ENCODE measurements around the gene VWA8. TPM values are rescaled to one million over a fixed set of nuclear protein-coding genes. Genes with fewer than 3 reads are reported as not detected.

Gene VWA8
- total and polyA plus RNA-seq, 2 of the 8 experiments (the other 6 are each of a cell fraction or from before 2014, with no cell fraction given), result 5.9 to 19.6 TPM

DNA sequence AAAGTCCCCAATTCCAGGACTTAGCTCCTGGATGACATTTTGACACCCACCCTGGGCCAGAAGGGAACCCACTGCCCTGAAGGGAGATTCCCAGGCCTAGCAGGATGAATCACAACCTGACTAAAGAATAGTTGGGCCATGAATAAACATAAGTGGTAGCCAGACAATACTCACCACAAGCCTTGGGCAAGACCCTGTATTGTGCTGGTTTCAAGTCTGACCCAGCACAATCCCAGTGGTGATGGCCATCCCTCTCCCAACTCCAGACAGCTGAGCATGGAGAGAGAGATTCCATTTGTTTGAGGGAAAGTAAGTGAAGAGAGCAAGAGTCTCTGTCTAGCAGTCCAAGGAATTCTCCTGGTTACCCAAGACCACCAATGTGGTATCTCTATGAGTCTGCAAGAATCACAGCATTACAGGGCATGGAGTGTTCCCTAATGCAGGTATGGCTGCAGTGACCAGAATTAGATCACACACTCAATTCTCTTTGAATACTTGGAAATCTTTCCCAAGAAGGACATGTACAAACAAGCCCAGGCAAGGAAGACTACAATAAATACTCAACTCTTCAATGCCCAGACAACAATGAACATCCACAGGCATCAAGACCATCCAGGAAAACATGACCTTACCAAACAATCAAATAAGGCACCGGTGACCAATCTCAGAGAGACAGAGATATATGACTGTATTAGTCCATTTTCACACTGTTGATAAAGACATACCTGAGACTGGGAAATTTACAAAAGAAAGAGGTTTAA is 158.0 kb downstream of the VWA8 start:
- peaks cover 0 to 7% (median 3%) of the 10 kb centered on the region in 4 experiments; a peak in 2 of 8 replicates for H3K36me3 ChIP-seq (ENCODE audit: control insufficient read depth in 2 of 4, insufficient read depth in 4 of 4, low read length in 3 of 4)
- FAIRE-seq (no peak), DNase-seq (ENCODE audit: low read depth in 1 of 2, low spot score in 2 of 2) (no peak)
- no peak overlapping the region for H3K4me3 ChIP-seq (ENCODE audit: extremely low read depth in 1 of 4, insufficient read depth in 2 of 4, low read depth in 3 of 4, low read length in 4 of 4)
- H2BK5ac ChIP-seq (ENCODE audit: low read depth, low read length), result no peak overlapping the region
- TF ChIP-seq, protein P1, sequence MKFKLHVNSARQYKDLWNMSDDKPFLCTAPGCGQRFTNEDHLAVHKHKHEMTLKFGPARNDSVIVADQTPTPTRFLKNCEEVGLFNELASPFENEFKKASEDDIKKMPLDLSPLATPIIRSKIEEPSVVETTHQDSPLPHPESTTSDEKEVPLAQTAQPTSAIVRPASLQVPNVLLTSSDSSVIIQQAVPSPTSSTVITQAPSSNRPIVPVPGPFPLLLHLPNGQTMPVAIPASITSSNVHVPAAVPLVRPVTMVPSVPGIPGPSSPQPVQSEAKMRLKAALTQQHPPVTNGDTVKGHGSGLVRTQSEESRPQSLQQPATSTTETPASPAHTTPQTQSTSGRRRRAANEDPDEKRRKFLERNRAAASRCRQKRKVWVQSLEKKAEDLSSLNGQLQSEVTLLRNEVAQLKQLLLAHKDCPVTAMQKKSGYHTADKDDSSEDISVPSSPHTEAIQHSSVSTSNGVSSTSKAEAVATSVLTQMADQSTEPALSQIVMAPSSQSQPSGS (IDR thresholded peaks at IDR 0.05; ENCODE audit: low read length), result no peak
- TF ChIP-seq RNF2 (IDR thresholded peaks at IDR 0.05; ENCODE audit: borderline replicate concordance, low read depth, low read length, missing control alignments, poor library complexity, severe bottlenecking) (no peak), YY1 (IDR thresholded peaks at IDR 0.05; ENCODE audit: low read depth, low read length) (no peak), RXRA (IDR thresholded peaks at IDR 0.05; ENCODE audit: insufficient read depth, low read depth, low read length) (no peak)
- H3K9ac ChIP-seq (replicated peaks in 1 of 4; ENCODE audit: extremely low read depth in 1 of 4, low read depth in 3 of 4, low read length in 3 of 4), result no peak overlapping the region
- H4K91ac ChIP-seq (replicated peaks; ENCODE audit: insufficient read length, low read length), result no peak overlapping the region
- no peak overlapping the region for H2BK15ac ChIP-seq (ENCODE audit: low read length)
- peak overlapping the region; percentile 54 for H2BK120ac ChIP-seq (replicated peaks; ENCODE audit: low read depth, low read length)
- H3K27me3 ChIP-seq (replicated peaks in 1 of 4; ENCODE audit: control insufficient read depth in 3 of 4, extremely low read depth in 1 of 4, insufficient read depth in 3 of 4, low read length in 3 of 4), result no peaks in the 10 kb centered on the region
- no peak overlapping the region for H3K4me2 ChIP-seq (ENCODE audit: insufficient read depth in 1 of 2, low read depth in 2 of 2, low read length in 2 of 2)
- WGBS, 2 experiments (ENCODE audit: extremely low coverage in 1 of 2, insufficient coverage in 1 of 2, insufficient read length in 1 of 2, insufficient replicate concordance in 2 of 2, low coverage in 1 of 2, low lambda C conversion rate in 2 of 2, missing lambda C conversion rate in 1 of 2), result 100% methylated on average over 1 of the region's 1 CpG; no CpG with 5 or more reads in 1 of the 2 experiments
- H2BK20ac ChIP-seq (ENCODE audit: low read length), result no peak overlapping the region
- no peak overlapping the region for H3K18ac ChIP-seq (ENCODE audit: extremely low read depth, low read length)
- no peaks in the 10 kb centered on the region for H4K20me1 ChIP-seq (replicated peaks in 1 of 2; ENCODE audit: control insufficient read depth in 1 of 2, insufficient read depth in 2 of 2, low read length in 2 of 2)
- no peak overlapping the region for H2AFZ ChIP-seq (ENCODE audit: low read length)
- no peaks in the 10 kb centered on the region for H3K79me2 ChIP-seq (ENCODE audit: control insufficient read depth in 1 of 2, insufficient read depth in 2 of 2, low read length in 2 of 2)
- 0 out of 7 replicates have a peak, but pooled peaks cover 0 to 3% (median 0%) of the 10 kb centered on the region in 4 experiments for H3K4me1 ChIP-seq (replicated peaks in 1 of 4; ENCODE audit: control insufficient read depth in 3 of 4, insufficient read depth in 4 of 4, low read length in 3 of 4)
- no peak overlapping the region; the same call in 1 of the 2 replicates for H4K8ac ChIP-seq (ENCODE audit: extremely low read depth, insufficient read depth, low read length)
- H3K27ac ChIP-seq (ENCODE audit: low read depth, low read length), result no peak overlapping the region
- ChIA-PET POLR2A (ENCODE audit: partially characterized antibody) (no interaction called here), CTCF (ENCODE audit: partially characterized antibody) (interaction anchor here (1.6 to 2.3 kb wide), 2 partner anchors 12 to 20 kb away, joined by 3 to 7 read pairs; no protein-coding TSS in a partner anchor)
- no peak overlapping the region for H3K56ac ChIP-seq (replicated peaks; ENCODE audit: insufficient read length, low read depth, low read length)
- H3K23ac ChIP-seq (ENCODE audit: insufficient read length), result no peak overlapping the region
- no peaks in the 10 kb centered on the region for H3K79me1 ChIP-seq (ENCODE audit: low read depth, low read length)
- no peaks in the 10 kb centered on the region for H3K23me2 ChIP-seq (ENCODE audit: low read depth, low read length)
- no peaks in the 10 kb centered on the region for H3K9me3 ChIP-seq (ENCODE audit: insufficient read depth in 2 of 2, low read depth in 1 of 2, low read length in 1 of 2)
- no peak overlapping the region for H3K4ac ChIP-seq (replicated peaks; ENCODE audit: insufficient read length, low read depth, low read length)
- H2BK12ac ChIP-seq (ENCODE audit: low read depth, low read length), result peak overlapping the region; percentile 1; the same call in 1 of the 2 replicates
- no peak overlapping the region for H3K14ac ChIP-seq (ENCODE audit: insufficient read length)
- H2AK5ac ChIP-seq (ENCODE audit: low read depth, low read length), result no peak overlapping the region
- H4K5ac ChIP-seq (ENCODE audit: insufficient read length, low read depth, low read length), result no peak overlapping the region
